ENCODE measurements around the gene CHCHD3.
A peak's percentile ranks its signal among the peaks of the same experiment; 100 is the strongest.
"Not testable (repeated sequence)": the region's sequence is repeated elsewhere in the genome, so short reads cannot be mapped to it uniquely, and the experiment has no call there.

CHCHD3 gene

GRCh38 chr7:133044722-133045473 is 37.0 kb downstream of the CHCHD3 start:
- H3K9me3 ChIP-seq (ENCODE audit: severe bottlenecking): no peaks in the 10 kb centered on the region
- no peak for TF ChIP-seq CTCF (IDR thresholded peaks at IDR 0.05; ENCODE audit: low read depth, low read length)
- peak; percentile 11 for DNase-seq
- no peak overlapping the region for H3K4me3 ChIP-seq (ENCODE audit: low read depth, low read length)
- H3K36me3 ChIP-seq: no peaks in the 10 kb centered on the region; the same call in 1 of the 2 replicates
- H3K27me3 ChIP-seq (ENCODE audit: insufficient read depth, low read depth, severe bottlenecking): no peaks in the 10 kb centered on the region
- H3K27ac ChIP-seq: no peak overlapping the region

- Histone ChIP-seq H3K36me3 (no peaks in the 10 kb centered on the region), H3K9me3 (ENCODE audit: severe bottlenecking) (no peaks in the 10 kb centered on the region), H3K27ac (no peak overlapping the region), H3K4me3 (ENCODE audit: low read depth, low read length) (no peak overlapping the region), H3K27me3 (ENCODE audit: insufficient read depth, low read depth, severe bottlenecking) (no peaks in the 10 kb centered on the region)
- no peak for DNase-seq
- TF ChIP-seq CTCF (IDR thresholded peaks at IDR 0.05; ENCODE audit: low read depth, low read length): no peak
These were observed 41.2 kb downstream of the CHCHD3 start for GRCh38 chr7:133040674-133041073.

- H3K36me3 ChIP-seq: no peaks in the 10 kb centered on the region
- TF ChIP-seq CTCF (IDR thresholded peaks at IDR 0.05; ENCODE audit: low read depth, low read length): no peak
- DNase-seq: no peak
- H3K9me3 ChIP-seq (ENCODE audit: severe bottlenecking): no peaks in the 10 kb centered on the region
- no peaks in the 10 kb centered on the region for H3K27me3 ChIP-seq (ENCODE audit: insufficient read depth, low read depth, severe bottlenecking)
- no peak overlapping the region for H3K4me3 ChIP-seq (ENCODE audit: low read depth, low read length)
- H3K27ac ChIP-seq: no peak overlapping the region
These were observed 41.7 kb downstream of the CHCHD3 start for GRCh38 chr7:133040178-133040577.

- no peaks in the 10 kb centered on the region for H3K9me3 ChIP-seq (ENCODE audit: severe bottlenecking)
- H3K4me3 ChIP-seq (ENCODE audit: low read depth, low read length): no peak overlapping the region
- TF ChIP-seq CTCF (IDR thresholded peaks at IDR 0.05; ENCODE audit: low read depth, low read length): no peak
- H3K27ac ChIP-seq: no peak overlapping the region
- no peaks in the 10 kb centered on the region for H3K36me3 ChIP-seq
- no peaks in the 10 kb centered on the region for H3K27me3 ChIP-seq (ENCODE audit: insufficient read depth, low read depth, severe bottlenecking)
- no peak for DNase-seq
These were observed 42.3 kb downstream of the CHCHD3 start for GRCh38 chr7:133039614-133040013.

GRCh38 chr7:133036289-133036688 is 45.6 kb downstream of the CHCHD3 start:
- no peak overlapping the region for H3K27ac ChIP-seq
- TF ChIP-seq CTCF (IDR thresholded peaks at IDR 0.05; ENCODE audit: low read depth, low read length): no peak
- no peaks in the 10 kb centered on the region for H3K9me3 ChIP-seq (ENCODE audit: severe bottlenecking)
- no peaks in the 10 kb centered on the region for H3K36me3 ChIP-seq
- no peaks in the 10 kb centered on the region for H3K27me3 ChIP-seq (ENCODE audit: insufficient read depth, low read depth, severe bottlenecking)
- no peak overlapping the region for H3K4me3 ChIP-seq (ENCODE audit: low read depth, low read length)
- DNase-seq: no peak

- H3K4me3 ChIP-seq (ENCODE audit: low read depth, low read length); H3K27ac ChIP-seq; DNase-seq; H3K36me3 ChIP-seq; H3K9me3 ChIP-seq (ENCODE audit: severe bottlenecking); H3K27me3 ChIP-seq (ENCODE audit: insufficient read depth, low read depth, severe bottlenecking): not testable (repeated sequence)
These were observed 46.6 kb downstream of the CHCHD3 start for GRCh38 chr7:133035240-133035639.
